SK-N-SH (cell line): ENCODE data around the gene CDK5RAP1. TPM values are rescaled to one million over a fixed set of nuclear protein-coding genes. Genes with fewer than 3 reads are reported as not detected.
A peak's percentile ranks its signal among the peaks of the same experiment; 100 is the strongest.

ENCODE experiments used
- CTCF ChIA-PET: fragments of 300-600, 350-600 bp; formaldehyde crosslinking; extraction: SDS; loops from one replicate; lab custom pipeline; 2021; lab: Yijun Ruan, JAX
- POLR2A ChIA-PET: fragments of 350-600 bp; sonication (Branson Sonifier 250); formaldehyde crosslinking; extraction: SDS; loops from one replicate; lab custom pipeline; 2020; ENCODE audit warnings: antibody characterized with exemption, inconsistent platforms; lab: Yijun Ruan, JAX
- DNase-seq: peaks from one replicate; pipeline ENCODE4 v3.0.0; 2012
- H2AFZ ChIP-seq: fragments of 200-600 bp; sonication (generic); 2 replicates; pipeline ENCODE4 v1.8.1; 2016; ENCODE audit warnings: antibody characterized with exemption, mild to moderate bottlenecking, low read depth
- H3F3A ChIP-seq: fragments of 200-600 bp; sonication (generic); replicated peaks from 2 replicates; pipeline ENCODE3; 2016; ENCODE audit warnings: antibody characterized with exemption, mild to moderate bottlenecking; ENCODE audit not compliant: insufficient read depth
- H3K27ac ChIP-seq, 2 experiments: fragments of 200-500 bp in 1 of 2; fragments of 200-600 bp in 1 of 2; sonication (Bioruptor generic) in 1 of 2; sonication (generic), shearing (Covaris generic) in 1 of 2; 2 replicates each; pipeline versions ENCODE4 v1.5.1 to v1.6.1; 2014 to 2016; ENCODE audit warnings: low read depth in 2 of 2, inconsistent platforms in 1 of 2, low read length in 1 of 2, mild to moderate bottlenecking in 1 of 2, mixed read lengths in 1 of 2
- H3K27me3 ChIP-seq: fragments of 200-600 bp; sonication (generic), shearing (Covaris generic); 2 replicates; pipeline ENCODE4 v1.6.1; 2016; ENCODE audit warnings: mixed run types; ENCODE audit not compliant: insufficient read depth
- H3K36me3 ChIP-seq, 2 experiments: fragments of 200-500 bp in 1 of 2; fragments of 200-600 bp in 1 of 2; sonication (Bioruptor generic) in 1 of 2; sonication (generic) in 1 of 2; replicated peaks in 1 of 2; 2 replicates each; pipeline versions ENCODE3 to v1.5.1; 2014 to 2016; ENCODE audit warnings: low read length in 1 of 2, mild to moderate bottlenecking in 1 of 2; ENCODE audit not compliant: insufficient read depth in 2 of 2, control insufficient read depth in 1 of 2
- H3K4me1 ChIP-seq, 2 experiments: fragments of 200-500 bp in 1 of 2; fragments of 200-600 bp in 1 of 2; sonication (Bioruptor generic) in 1 of 2; sonication (generic), shearing (Covaris generic) in 1 of 2; 2 replicates each; pipeline versions ENCODE4 v1.5.1 to v1.6.1; 2014 to 2016; ENCODE audit warnings: low read depth in 1 of 2, low read length in 1 of 2, mixed run types in 1 of 2; ENCODE audit not compliant: insufficient read depth in 2 of 2, control insufficient read depth in 1 of 2
- H3K4me2 ChIP-seq: fragments of 200-600 bp; sonication (generic), shearing (Covaris generic); 2 replicates; pipeline ENCODE4 v1.6.1; 2017; ENCODE audit warnings: mixed run types
- H3K4me3 ChIP-seq, 2 experiments: fragments of 200-500 bp in 1 of 2; fragments of 200-600 bp in 1 of 2; sonication (Bioruptor generic) in 1 of 2; sonication (generic), shearing (Covaris generic) in 1 of 2; 2 replicates each; pipeline versions ENCODE4 v1.5.1 to v1.8.1; 2014 to 2016; ENCODE audit warnings: low read depth in 2 of 2, inconsistent platforms in 1 of 2, low read length in 1 of 2, mild to moderate bottlenecking in 1 of 2, mixed read lengths in 1 of 2, moderate library complexity in 1 of 2
- H3K79me2 ChIP-seq: fragments of 200-600 bp; sonication (generic); 2 replicates; pipeline ENCODE4 v1.8.1; 2017; ENCODE audit warnings: mild to moderate bottlenecking; ENCODE audit not compliant: insufficient read depth
- H3K9ac ChIP-seq: fragments of 200-600 bp; sonication (generic); 2 replicates; pipeline ENCODE4 v1.6.1; 2017; ENCODE audit warnings: mixed run types
- H3K9me2 ChIP-seq: fragments of 200-600 bp; sonication (generic); 2 replicates; pipeline ENCODE4 v1.6.1; 2017; ENCODE audit warnings: mixed run types
- H3K9me3 ChIP-seq: fragments of 200-600 bp; sonication (generic); 2 replicates; pipeline ENCODE4 v1.6.1; 2017; ENCODE audit warnings: mixed run types, mild to moderate bottlenecking, moderate library complexity
- H4K20me1 ChIP-seq: fragments of 200-600 bp; sonication (generic); 2 replicates; pipeline ENCODE4 v1.6.1; 2017; ENCODE audit warnings: mild to moderate bottlenecking, mixed run types; ENCODE audit not compliant: insufficient read depth
- ELF1 ChIP-seq: IDR thresholded peaks from 2 replicates; pipeline ENCODE4 v1.4.0; 2012
- EP300 ChIP-seq, 2 experiments: IDR thresholded peaks; 2 replicates each; pipeline versions ENCODE4 v1.4.0 to v1.6.1; 2012; ENCODE audit warnings: borderline replicate concordance in 1 of 2, low read depth in 1 of 2, low read length in 1 of 2
- EZH2phosphoT487 ChIP-seq: fragments of 200-600 bp; sonication (generic); IDR thresholded peaks from 2 replicates; pipeline ENCODE4 v1.6.1; 2017; ENCODE audit warnings: low read depth, mixed run types, mild to moderate bottlenecking, antibody characterized with exemption, moderate library complexity, borderline replicate concordance
- FOSL2 ChIP-seq: IDR thresholded peaks from 2 replicates; pipeline ENCODE4 v1.4.0; 2012; ENCODE audit warnings: low read depth, mild to moderate bottlenecking, moderate library complexity, borderline replicate concordance
- FOXM1 ChIP-seq: IDR thresholded peaks from 2 replicates; pipeline ENCODE4 v1.4.0; 2012; ENCODE audit warnings: low read depth, mild to moderate bottlenecking
- GATA2 ChIP-seq: sonication (generic); formaldehyde crosslinking; IDR thresholded peaks from 2 replicates; pipeline ENCODE4 v1.5.0; 2020; ENCODE audit warnings: mild to moderate bottlenecking, missing genetic modification reagents
- JUND ChIP-seq: IDR thresholded peaks from 2 replicates; pipeline ENCODE4 v1.4.0; 2012
- MXI1 ChIP-seq: IDR thresholded peaks from 2 replicates; pipeline ENCODE4 v1.6.1; 2012; ENCODE audit warnings: mild to moderate bottlenecking, low read depth, low read length, improper control_type of control experiment
- NFIC ChIP-seq: IDR thresholded peaks from 2 replicates; pipeline ENCODE4 v1.4.0; 2012; ENCODE audit warnings: borderline replicate concordance
- NRF1 ChIP-seq: IDR thresholded peaks from 2 replicates; pipeline ENCODE4 v1.6.1; 2012; ENCODE audit warnings: low read depth, mild to moderate bottlenecking, low read length
- POLR2AphosphoS5 ChIP-seq: IDR thresholded peaks from 2 replicates; pipeline ENCODE4 v1.6.1; 2012; ENCODE audit warnings: low read depth, low read length
- RAD21 ChIP-seq: IDR thresholded peaks from 2 replicates; pipeline ENCODE4 v1.6.1; 2012; ENCODE audit warnings: mild to moderate bottlenecking, low read length
- RCOR1 ChIP-seq: fragments of 150-350 bp; IDR thresholded peaks from 2 replicates; pipeline ENCODE4 v1.6.1; 2017; ENCODE audit warnings: antibody characterized with exemption, low read length
- RFX5 ChIP-seq: IDR thresholded peaks from 2 replicates; pipeline ENCODE4 v1.6.1; 2012; ENCODE audit warnings: mild to moderate bottlenecking, improper control_type of control experiment, low read length
- SIN3A ChIP-seq: IDR thresholded peaks from 2 replicates; pipeline ENCODE4 v1.6.1; 2012; ENCODE audit warnings: low read depth, mild to moderate bottlenecking, low read length, moderate library complexity, borderline replicate concordance
- SMC3 ChIP-seq: IDR thresholded peaks from 2 replicates; pipeline ENCODE4 v1.6.1; 2012; ENCODE audit warnings: low read depth, low read length, improper control_type of control experiment
- TAF1 ChIP-seq: IDR thresholded peaks from 2 replicates; pipeline ENCODE4 v1.6.1; 2012; ENCODE audit warnings: low read depth, mild to moderate bottlenecking, low read length, moderate library complexity, borderline replicate concordance
- TCF12 ChIP-seq: IDR thresholded peaks from 2 replicates; pipeline ENCODE4 v1.4.0; 2012
- TEAD4 ChIP-seq: IDR thresholded peaks from 2 replicates; pipeline ENCODE4 v1.4.0; 2012; ENCODE audit warnings: mild to moderate bottlenecking, borderline replicate concordance; ENCODE audit not compliant: insufficient read depth
- YY1 ChIP-seq: IDR thresholded peaks from 2 replicates; pipeline ENCODE4 v1.4.0; 2012; ENCODE audit warnings: low read depth, mild to moderate bottlenecking
- WGBS: methylation state at CpG from one replicate; pipeline ENCODE4 v1.1.6; 2017; ENCODE audit warnings: low lambda C conversion rate; 5-methylcytosine and 5-hydroxymethylcytosine counted together
- polyA plus RNA-seq, 3 experiments: library from polyadenylated mRNA; depleted of rRNA; stranded (reverse); fragments of >200 nt; gene quantifications; 2 replicates each; pipeline ENCODE4 v1.2.3, GENCODE V29; 2012
- TF ChIP-seq, protein P1 (sequence below): IDR thresholded peaks from 2 replicates; pipeline ENCODE4 v1.4.0; 2012; ENCODE audit warnings: low read depth, borderline replicate concordance
- TF ChIP-seq, protein P2 (sequence below): IDR thresholded peaks from 2 replicates; pipeline ENCODE4 v1.4.0; 2012; ENCODE audit warnings: low read depth, borderline replicate concordance
- TF ChIP-seq, protein P3 (sequence below): IDR thresholded peaks from 2 replicates; pipeline ENCODE4 v1.4.0; 2012; ENCODE audit warnings: low read depth
- TF ChIP-seq, protein P4 (sequence below): IDR thresholded peaks from 2 replicates; pipeline ENCODE4 v1.6.1; 2012; ENCODE audit warnings: mild to moderate bottlenecking, low read depth, low read length, moderate library complexity

Gene CDK5RAP1, protein sequence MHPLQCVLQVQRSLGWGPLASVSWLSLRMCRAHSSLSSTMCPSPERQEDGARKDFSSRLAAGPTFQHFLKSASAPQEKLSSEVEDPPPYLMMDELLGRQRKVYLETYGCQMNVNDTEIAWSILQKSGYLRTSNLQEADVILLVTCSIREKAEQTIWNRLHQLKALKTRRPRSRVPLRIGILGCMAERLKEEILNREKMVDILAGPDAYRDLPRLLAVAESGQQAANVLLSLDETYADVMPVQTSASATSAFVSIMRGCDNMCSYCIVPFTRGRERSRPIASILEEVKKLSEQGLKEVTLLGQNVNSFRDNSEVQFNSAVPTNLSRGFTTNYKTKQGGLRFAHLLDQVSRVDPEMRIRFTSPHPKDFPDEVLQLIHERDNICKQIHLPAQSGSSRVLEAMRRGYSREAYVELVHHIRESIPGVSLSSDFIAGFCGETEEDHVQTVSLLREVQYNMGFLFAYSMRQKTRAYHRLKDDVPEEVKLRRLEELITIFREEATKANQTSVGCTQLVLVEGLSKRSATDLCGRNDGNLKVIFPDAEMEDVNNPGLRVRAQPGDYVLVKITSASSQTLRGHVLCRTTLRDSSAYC
- polyA plus RNA-seq (2012; rRNA removed), result 30.5 and 33.2 TPM in 2 replicates
- polyA plus RNA-seq (2012; cell fraction: cytosol; rRNA removed), result 18.8 and 23.6 TPM in 2 replicates
- 52.5 and 75.1 TPM in 2 replicates for polyA plus RNA-seq (2012; cell fraction: nucleus; rRNA removed)

DNA sequence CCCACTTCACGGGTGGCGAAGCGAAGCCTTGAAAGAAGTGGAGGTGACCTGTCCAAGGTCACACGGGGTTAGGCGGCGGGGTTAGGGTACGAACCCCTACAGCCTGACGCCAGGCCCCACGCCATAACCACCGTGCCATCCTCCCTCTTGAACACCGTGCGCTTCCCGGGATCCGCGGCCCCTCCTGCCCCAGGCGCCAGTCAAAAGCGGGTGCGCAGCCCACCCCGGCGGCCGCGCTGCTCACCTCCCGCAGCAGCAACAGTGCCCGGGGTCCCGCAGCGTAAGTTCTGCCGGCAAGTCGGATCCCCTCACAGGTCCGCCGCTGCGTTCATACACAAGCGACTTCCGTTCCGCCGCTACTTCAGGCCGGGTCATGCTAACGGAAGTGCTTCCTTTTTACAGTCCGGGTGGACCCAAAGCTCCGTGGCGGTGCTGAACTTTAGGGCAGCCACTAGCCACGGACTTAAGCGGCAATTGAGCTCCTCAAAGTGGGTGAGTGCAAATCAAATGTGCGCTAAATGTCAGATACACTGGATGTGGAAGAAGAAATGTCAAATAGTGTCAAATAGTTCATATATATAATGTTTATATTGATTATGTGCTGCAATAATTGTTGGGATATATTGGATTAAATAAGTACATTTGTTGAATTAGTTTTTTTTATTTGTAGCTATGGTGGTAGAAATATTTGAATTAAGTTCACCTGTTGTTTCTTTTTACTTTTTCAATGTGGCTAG lies at the start of gene CDK5RAP1:
CDK5RAP1 (minus strand) TSS at position 336 of the 737 bp plus-strand sequence. CDS start 4,455 bp downstream, outside the sequence.
- 1% methylated on average over 21 of the region's 43 CpGs for WGBS
- H3K9me3 ChIP-seq, result no peaks in the 10 kb centered on the region
- peaks cover 7 to 15% of the 10 kb centered on the region in 2 experiments; a peak in 2 of 4 replicates for H3K4me1 ChIP-seq
- H2AFZ ChIP-seq, result peak within 1 kb of the TSS; percentile 90
- H3K4me2 ChIP-seq, result peak within 1 kb of the TSS; percentile 96
- H4K20me1 ChIP-seq, result no peaks in the 10 kb centered on the region
- H3K9ac ChIP-seq, result peak within 1 kb of the TSS; percentile 82
- CTCF ChIA-PET, result interaction anchor here (0.8 to 2.3 kb wide), 8 partner anchors 9 to 267 kb away, joined by 3 to 11 read pairs (median 3); no protein-coding TSS in a partner anchor
- no peaks in the 10 kb centered on the region for H3K27me3 ChIP-seq
- DNase-seq, result peak; percentile 91
- POLR2A ChIA-PET, result interaction anchor here (0.7 to 1.3 kb wide), 5 partner anchors 42 to 263 kb away, joined by 3 to 8 read pairs (median 3); partner anchors contain the start of gene SNTA1
- H3F3A ChIP-seq, result no peaks in the 10 kb centered on the region
- peaks cover 49% of the 10 kb centered on the region for H3K79me2 ChIP-seq
- H3K27ac ChIP-seq, result peak within 1 kb of the TSS; percentile 41 to 44; a peak in 2 of 4 replicates
- peaks cover 0 to 3% of the 10 kb centered on the region in 2 experiments for H3K36me3 ChIP-seq
- no peaks in the 10 kb centered on the region for H3K9me2 ChIP-seq
- peak within 1 kb of the TSS; percentile 79 to 92 for H3K4me3 ChIP-seq
- TF ChIP-seq EZH2phosphoT487, result no peak
- TF ChIP-seq FOXM1, result no peak
- no peak for TF ChIP-seq GATA2 (CRISPR knock-in tag)
- TF ChIP-seq JUND, result no peak
- TF ChIP-seq, protein P1, sequence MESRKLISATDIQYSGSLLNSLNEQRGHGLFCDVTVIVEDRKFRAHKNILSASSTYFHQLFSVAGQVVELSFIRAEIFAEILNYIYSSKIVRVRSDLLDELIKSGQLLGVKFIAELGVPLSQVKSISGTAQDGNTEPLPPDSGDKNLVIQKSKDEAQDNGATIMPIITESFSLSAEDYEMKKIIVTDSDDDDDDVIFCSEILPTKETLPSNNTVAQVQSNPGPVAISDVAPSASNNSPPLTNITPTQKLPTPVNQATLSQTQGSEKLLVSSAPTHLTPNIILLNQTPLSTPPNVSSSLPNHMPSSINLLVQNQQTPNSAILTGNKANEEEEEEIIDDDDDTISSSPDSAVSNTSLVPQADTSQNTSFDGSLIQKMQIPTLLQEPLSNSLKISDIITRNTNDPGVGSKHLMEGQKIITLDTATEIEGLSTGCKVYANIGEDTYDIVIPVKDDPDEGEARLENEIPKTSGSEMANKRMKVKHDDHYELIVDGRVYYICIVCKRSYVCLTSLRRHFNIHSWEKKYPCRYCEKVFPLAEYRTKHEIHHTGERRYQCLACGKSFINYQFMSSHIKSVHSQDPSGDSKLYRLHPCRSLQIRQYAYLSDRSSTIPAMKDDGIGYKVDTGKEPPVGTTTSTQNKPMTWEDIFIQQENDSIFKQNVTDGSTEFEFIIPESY, result no peak
- peak; percentile 94 for TF ChIP-seq TAF1
- no peak for TF ChIP-seq EP300 (IDR thresholded peaks at IDR 0.05; ENCODE audit: borderline replicate concordance in 1 of 2, low read depth in 1 of 2, low read length in 1 of 2)
- TF ChIP-seq, protein P2, sequence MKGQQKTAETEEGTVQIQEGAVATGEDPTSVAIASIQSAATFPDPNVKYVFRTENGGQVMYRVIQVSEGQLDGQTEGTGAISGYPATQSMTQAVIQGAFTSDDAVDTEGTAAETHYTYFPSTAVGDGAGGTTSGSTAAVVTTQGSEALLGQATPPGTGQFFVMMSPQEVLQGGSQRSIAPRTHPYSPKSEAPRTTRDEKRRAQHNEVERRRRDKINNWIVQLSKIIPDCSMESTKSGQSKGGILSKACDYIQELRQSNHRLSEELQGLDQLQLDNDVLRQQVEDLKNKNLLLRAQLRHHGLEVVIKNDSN, result peak; percentile 68; the same call in 1 of the 2 replicates
- TF ChIP-seq MXI1, result peak; percentile 93
- TF ChIP-seq, protein P3, sequence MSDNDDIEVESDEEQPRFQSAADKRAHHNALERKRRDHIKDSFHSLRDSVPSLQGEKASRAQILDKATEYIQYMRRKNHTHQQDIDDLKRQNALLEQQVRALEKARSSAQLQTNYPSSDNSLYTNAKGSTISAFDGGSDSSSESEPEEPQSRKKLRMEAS, result peak; percentile 92
- TF ChIP-seq FOSL2, result peak; percentile 11; the same call in 1 of the 2 replicates
- TF ChIP-seq NRF1, result no peak
- TF ChIP-seq SIN3A, result peak; percentile 90; the same call in 1 of the 2 replicates
- TF ChIP-seq NFIC, result 0 out of 2 replicates have a peak, but pooled peaks have one; percentile 31
- peak; percentile 88 for TF ChIP-seq POLR2AphosphoS5
- TF ChIP-seq, protein P4, sequence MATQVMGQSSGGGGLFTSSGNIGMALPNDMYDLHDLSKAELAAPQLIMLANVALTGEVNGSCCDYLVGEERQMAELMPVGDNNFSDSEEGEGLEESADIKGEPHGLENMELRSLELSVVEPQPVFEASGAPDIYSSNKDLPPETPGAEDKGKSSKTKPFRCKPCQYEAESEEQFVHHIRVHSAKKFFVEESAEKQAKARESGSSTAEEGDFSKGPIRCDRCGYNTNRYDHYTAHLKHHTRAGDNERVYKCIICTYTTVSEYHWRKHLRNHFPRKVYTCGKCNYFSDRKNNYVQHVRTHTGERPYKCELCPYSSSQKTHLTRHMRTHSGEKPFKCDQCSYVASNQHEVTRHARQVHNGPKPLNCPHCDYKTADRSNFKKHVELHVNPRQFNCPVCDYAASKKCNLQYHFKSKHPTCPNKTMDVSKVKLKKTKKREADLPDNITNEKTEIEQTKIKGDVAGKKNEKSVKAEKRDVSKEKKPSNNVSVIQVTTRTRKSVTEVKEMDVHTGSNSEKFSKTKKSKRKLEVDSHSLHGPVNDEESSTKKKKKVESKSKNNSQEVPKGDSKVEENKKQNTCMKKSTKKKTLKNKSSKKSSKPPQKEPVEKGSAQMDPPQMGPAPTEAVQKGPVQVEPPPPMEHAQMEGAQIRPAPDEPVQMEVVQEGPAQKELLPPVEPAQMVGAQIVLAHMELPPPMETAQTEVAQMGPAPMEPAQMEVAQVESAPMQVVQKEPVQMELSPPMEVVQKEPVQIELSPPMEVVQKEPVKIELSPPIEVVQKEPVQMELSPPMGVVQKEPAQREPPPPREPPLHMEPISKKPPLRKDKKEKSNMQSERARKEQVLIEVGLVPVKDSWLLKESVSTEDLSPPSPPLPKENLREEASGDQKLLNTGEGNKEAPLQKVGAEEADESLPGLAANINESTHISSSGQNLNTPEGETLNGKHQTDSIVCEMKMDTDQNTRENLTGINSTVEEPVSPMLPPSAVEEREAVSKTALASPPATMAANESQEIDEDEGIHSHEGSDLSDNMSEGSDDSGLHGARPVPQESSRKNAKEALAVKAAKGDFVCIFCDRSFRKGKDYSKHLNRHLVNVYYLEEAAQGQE, result peak; percentile 82
- peak; percentile 68 for TF ChIP-seq ELF1
- peak; percentile 81 for TF ChIP-seq YY1
- TF ChIP-seq RFX5, result no peak
- no peak for TF ChIP-seq TEAD4
- TF ChIP-seq RCOR1, result peak; percentile 75
- no peak; the same call in 1 of the 2 replicates for TF ChIP-seq RAD21
- TF ChIP-seq SMC3, result peak; percentile 4; the same call in 1 of the 2 replicates
- TF ChIP-seq TCF12, result 0 out of 2 replicates have a peak, but pooled peaks have one; percentile 36
